HCT116 (cell line): ENCODE measurements around the gene CDCA4. TPM values are rescaled to one million over a fixed set of nuclear protein-coding genes. Genes with fewer than 3 reads are reported as not detected.

Source experiments
- CBX3 ChIP-seq: IDR thresholded peaks from 2 replicates; pipeline ENCODE4 v1.6.1; 2012; ENCODE audit warnings: low read depth
- EZH2phosphoT487 ChIP-seq: fragments of 200-600 bp; IDR thresholded peaks from 2 replicates; pipeline ENCODE4 v1.6.1; 2018; ENCODE audit warnings: antibody characterized with exemption, borderline replicate concordance
- SP1 ChIP-seq: IDR thresholded peaks from 2 replicates; pipeline ENCODE4 v1.6.1; 2012; ENCODE audit warnings: low read depth
- ZBTB33 ChIP-seq: IDR thresholded peaks from 2 replicates; pipeline ENCODE4 v1.6.1; 2011; ENCODE audit warnings: mild to moderate bottlenecking, low read length, moderate library complexity; ENCODE audit not compliant: insufficient replicate concordance; ENCODE audit errors: extremely low read depth
- ZNF274 ChIP-seq: fragments of 200-500 bp; sonication (Bioruptor generic); IDR thresholded peaks from 2 replicates; pipeline ENCODE4 v1.6.1; 2014; ENCODE audit warnings: mild to moderate bottlenecking, low read depth, low read length, inconsistent platforms
- total RNA-seq: library from RNA; stranded (reverse); gene quantifications from one replicate; pipeline ENCODE4 v1.2.1, GENCODE V29; 2021; ENCODE audit not compliant: unreplicated experiment
- TF ChIP-seq, protein P1 (sequence below): IDR thresholded peaks from 2 replicates; pipeline ENCODE4 v1.6.1; 2012

Gene CDCA4
- total RNA-seq, 1 experiment from 2014 or later: 62.4 TPM

- TF ChIP-seq ZBTB33 (no peak), ZNF274 (no peak), EZH2phosphoT487 (no peak), SP1 (no peak), CBX3 (no peak)
- TF ChIP-seq, protein P1, sequence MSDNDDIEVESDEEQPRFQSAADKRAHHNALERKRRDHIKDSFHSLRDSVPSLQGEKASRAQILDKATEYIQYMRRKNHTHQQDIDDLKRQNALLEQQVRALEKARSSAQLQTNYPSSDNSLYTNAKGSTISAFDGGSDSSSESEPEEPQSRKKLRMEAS: no peak
These were observed 56.3 kb downstream of the CDCA4 start (continued) for GRCh38 chr14:104964546-104964945.

Other genes with a start within 250 kb of the CDCA4 start
- 152 TPM for gene AKT1, start 225.3 kb downstream of the CDCA4 start, total RNA-seq
- 4.4 TPM for gene ZBTB42, start 220.0 kb downstream of the CDCA4 start, total RNA-seq
- gene CEP170B, start 155.8 kb downstream of the CDCA4 start, total RNA-seq: 45.9 TPM
- 0.12 TPM for gene PLD4, start 96.2 kb downstream of the CDCA4 start, total RNA-seq
- 45.0 TPM for gene AHNAK2, start 42.7 kb downstream of the CDCA4 start, total RNA-seq
- gene CLBA1, start 35.3 kb downstream of the CDCA4 start, total RNA-seq: 14.8 TPM
- 0.10 TPM for gene GPR132, start 44.3 kb upstream of the CDCA4 start, total RNA-seq
- gene JAG2, start 147.7 kb upstream of the CDCA4 start, total RNA-seq: 85.9 TPM
- gene NUDT14, start 160.2 kb upstream of the CDCA4 start, total RNA-seq: 56.1 TPM
- 35.9 TPM for gene BTBD6, start 227.4 kb upstream of the CDCA4 start, total RNA-seq